HG03095 (cell line): Measurements from ENCODE around the gene VPS4B.
"Not testable (repeated sequence)": the region's sequence is repeated elsewhere in the genome, so short reads cannot be mapped to it uniquely, and the experiment has no call there.

Experiments
- ATAC-seq: cut with Tn5 transposase; IDR thresholded peaks from one replicate; pipeline ENCODE4 v1.9.1; 2021; ENCODE audit warnings: moderate library complexity; ENCODE audit not compliant: unreplicated experiment

The VPS4B gene

GRCh38 chr18:63373161-63373560 is 49.1 kb downstream of the VPS4B start:
- ATAC-seq = no peak

DNA sequence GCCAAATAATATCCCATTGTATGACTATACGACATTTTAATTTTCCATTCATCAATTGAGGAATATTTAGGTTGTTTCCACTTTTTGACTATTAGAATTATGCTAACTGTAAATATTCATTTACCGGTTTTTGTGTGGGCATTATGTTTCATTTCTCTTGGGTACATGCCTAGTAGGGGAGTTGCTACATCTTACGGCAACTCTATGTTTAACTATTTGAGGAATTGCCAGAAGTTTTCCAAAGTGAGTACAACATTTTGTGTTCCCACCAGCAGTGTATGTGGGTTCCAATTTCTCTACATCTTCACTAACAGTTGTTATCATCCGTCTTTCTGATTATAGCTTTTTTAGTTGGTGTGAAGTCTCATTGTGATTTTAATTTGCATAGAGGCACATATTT is 53.7 kb downstream of the VPS4B start:
- no peak for ATAC-seq

DNA sequence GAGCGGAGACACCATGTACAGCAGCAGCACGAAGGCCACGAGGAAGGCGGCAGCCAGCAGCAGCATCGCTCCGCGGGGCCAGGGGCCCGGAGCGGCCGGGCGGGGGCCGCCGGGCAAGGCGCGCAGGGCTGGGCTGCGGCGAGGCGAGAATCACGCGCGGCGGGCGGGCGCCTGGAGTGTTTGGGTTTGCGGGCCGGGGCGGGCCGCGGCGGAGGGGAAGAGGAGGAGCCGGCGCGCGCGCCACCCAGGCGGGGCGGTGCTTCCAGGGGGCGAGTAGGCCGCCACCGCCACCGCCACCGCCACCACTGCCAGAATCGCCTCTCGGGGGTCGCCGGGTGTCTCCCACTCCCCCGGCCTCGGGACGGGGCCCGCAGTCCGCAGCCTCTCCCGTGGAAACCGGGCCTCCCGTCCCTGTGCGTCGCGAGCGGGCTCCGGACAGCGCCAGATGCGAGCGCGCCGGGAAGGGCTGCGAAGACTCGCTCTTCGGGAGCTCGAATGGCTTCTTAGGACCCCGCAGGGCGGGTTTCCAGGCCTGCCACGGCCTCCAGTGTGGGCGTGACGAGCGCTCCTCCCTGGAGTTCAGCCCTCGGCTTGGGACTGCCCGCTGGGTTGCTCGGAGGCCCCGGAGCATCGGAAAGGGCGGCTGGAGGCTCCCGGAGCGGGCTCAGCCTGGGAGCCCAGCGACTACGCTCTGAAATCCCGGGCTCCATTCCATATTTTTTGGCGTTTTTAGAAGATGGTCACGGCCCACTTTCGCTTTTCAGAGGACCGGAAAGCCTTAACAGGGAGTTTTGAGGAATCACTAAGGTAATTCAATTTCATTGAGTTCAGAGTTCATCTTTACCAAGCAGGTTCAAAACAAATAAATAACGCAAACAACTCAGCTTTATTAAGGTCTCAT is 55.0 kb downstream of the VPS4B start, which contains the start of gene KDSR:
Gene KDSR (minus strand): TSS at position 154 of the 901 bp plus-strand sequence. CDS start 88 bp downstream, at position 66.
- peak; percentile 89 for ATAC-seq

DNA sequence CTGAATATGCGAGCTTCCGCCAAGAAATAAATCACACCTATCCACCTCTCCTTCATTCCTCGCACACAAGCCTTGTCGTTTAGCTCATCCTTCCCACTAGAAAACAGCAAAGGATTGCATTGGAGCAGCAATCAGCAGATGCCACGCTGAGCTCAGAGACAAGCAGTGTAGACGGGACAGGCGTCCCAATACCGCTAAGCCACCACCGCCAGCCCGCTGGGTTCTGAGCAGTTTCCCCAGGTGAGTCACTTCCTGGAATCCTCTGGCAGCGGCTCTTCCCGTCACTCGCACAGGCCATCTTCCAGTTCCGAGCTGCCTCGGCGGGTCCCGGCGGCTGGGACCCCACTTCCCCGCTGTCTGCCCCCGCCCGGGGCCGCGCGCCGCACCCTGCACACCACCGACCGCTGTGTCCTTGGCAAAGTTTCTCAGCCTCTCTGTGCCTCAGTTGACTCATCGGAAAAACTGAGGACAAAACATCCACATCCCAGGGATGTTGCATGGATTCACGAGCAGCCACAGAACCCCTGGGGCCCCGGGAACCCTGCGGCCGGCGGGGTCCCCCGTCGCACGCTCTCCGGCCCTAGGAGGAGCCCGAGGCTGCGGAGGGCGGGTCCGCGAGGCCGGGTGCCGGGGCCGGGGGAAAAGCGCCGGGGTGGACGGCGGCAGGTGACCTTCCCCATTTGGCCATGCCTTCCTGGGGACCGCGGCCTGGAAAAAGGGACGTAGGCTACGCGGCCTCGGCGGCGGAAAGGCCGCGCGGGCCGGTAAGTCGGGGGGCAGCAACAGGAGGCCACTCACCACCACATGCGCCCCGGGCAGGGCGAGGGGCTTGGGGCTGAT is 55.8 kb downstream of the VPS4B start:
- peak; percentile 27 for ATAC-seq

- no peak for ATAC-seq
Observed at GRCh38 chr18:63365876-63366212, 56.4 kb downstream of the VPS4B start.

DNA sequence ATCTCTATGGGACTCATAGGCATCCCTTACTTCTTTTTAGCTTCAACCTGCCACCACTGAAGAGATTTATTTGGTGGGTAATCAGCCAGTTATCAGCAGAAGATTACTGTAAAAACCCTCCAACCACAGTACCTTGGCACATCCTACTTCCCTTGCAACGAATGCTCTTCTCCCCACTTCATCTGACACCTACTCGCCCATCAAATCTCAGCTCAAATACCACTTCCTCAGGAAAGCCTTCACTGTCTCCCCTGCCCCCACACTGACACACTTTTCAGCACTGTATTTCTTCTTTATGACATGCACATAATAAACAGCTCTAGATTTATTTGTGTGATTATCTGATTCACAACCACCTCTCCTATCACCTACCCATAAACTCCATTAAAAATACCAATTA is 58.3 kb downstream of the VPS4B start:
- no peak for ATAC-seq

DNA sequence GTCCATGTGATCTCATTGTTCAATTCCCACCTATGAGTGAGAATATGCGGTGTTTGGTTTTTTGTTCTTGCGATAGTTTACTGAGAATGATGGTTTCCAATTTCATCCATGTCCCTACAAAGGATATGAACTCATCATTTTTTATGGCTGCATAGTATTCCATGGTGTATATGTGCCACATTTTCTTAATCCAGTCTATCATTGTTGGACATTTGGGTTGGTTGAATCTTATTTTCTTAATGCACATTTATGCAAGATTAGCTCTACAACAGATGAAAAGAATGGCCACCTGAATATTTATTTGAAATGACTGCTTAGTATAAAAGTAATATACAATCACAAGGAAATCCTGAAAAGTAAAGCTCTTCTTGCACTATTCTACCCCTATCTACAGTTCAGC is 58.9 kb downstream of the VPS4B start:
- ATAC-seq = not testable (repeated sequence)

GRCh38 chr18:63356272-63356896 is 65.9 kb downstream of the VPS4B start:
- ATAC-seq = no peak

- ATAC-seq = no peak
Observed at GRCh38 chr18:63350230-63350629, 72.0 kb downstream of the VPS4B start.

DNA sequence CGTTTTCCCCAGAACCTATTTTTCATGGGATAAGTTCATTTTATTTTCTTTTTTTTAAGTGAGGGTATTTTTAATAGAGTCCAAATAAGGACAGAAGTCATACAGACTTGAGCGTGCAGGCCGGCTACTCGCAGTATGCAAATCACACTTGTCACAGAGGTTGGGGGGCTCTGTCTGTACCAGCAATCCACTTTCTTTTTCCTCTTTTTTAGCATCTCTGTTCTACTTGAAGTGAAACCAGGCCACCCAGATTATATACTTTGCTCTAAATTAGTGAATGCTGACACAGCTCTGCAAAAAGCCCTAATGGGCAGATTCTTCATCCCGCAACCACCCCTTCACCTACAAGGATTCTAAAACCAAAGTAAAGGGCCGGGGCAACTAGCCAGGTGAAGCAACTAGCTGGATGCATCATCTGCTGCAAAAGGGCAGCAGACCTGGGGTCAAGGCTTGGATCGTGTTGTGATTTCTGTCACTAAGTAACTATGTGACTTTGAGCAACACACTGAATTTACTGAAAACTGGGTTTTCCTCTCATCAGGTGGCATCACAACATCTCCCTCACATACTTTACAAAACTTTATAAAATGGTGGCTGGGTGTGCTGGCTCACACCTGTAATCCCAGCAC is 73.7 kb downstream of the VPS4B start:
- peak; percentile 66 for ATAC-seq

DNA sequence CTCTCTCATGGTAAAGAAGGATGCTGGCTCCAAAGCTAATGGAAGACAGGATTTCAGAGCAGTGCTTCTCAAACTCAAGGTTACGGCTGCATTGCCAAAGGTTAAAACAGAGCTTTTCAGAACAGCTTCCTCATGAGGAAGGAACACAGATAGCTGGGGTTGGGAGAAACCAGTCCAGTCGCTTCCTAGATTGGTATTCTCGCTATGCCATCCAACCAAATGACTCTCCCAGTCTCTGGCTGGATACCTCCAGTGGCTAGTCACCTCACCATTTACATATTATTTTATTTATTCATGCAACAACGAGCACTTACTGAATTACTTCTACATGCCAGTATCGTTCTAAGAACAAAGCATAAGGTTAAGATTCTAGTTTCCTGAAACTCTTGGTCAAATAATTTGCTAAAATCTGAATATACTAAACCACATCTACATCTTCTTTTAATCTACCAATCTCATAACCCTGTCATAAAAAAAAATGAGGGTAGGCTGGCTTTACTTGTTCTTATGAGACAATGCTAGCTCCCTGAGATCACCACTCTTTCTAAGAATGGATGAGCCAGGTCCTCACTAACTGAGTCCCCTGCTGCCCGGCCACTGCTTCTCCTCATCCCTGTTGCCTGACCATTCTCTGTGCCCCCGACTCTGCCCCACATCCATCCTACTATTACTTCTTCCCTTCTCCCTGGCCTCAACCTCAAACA is 75.6 kb downstream of the VPS4B start:
- no peak for ATAC-seq

DNA sequence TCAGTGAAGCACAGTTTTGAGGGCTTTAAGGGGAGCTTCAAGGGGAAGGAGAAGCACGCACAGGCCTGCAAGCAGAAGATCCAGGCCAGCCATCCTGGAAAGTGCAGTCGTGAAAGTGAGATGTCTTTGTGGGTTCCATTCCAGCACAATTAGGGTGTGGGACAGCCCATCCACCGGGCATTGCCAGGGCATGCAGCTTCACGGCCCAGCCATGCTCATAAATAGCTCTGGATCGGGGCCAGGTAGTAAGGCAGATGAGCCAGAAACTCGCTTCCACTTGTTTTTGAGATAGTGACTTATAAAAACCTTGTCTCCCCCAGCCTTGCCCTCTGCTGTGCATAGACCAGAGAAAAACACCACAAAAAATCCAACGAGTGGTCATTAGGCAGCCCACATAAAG is 76.2 kb downstream of the VPS4B start:
- no peak for ATAC-seq

- ATAC-seq = no peak
Observed at GRCh38 chr18:63344918-63345317, 77.4 kb downstream of the VPS4B start.

- no peak for ATAC-seq
Observed at GRCh38 chr18:63344263-63344662, 78.0 kb downstream of the VPS4B start.

DNA sequence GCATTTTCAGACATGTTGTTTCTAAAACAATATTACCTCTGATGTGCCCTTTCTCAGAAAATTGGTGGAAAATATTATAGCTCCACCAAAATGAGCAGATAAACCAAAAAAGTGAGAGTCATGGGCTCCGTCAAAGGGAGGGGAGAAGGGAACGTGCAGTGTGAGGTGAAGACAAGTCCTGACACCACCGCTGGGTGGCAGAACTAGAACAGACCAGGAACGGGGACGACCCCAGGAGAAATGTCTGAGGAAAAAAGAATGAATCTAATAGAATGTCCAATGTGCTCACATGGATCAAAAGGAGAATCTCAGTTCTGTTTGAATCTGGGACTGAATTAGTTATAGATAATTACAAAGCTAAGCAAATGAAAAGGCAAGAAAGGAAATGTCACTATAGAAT is 80.1 kb downstream of the VPS4B start:
- ATAC-seq = peak; percentile 57

DNA sequence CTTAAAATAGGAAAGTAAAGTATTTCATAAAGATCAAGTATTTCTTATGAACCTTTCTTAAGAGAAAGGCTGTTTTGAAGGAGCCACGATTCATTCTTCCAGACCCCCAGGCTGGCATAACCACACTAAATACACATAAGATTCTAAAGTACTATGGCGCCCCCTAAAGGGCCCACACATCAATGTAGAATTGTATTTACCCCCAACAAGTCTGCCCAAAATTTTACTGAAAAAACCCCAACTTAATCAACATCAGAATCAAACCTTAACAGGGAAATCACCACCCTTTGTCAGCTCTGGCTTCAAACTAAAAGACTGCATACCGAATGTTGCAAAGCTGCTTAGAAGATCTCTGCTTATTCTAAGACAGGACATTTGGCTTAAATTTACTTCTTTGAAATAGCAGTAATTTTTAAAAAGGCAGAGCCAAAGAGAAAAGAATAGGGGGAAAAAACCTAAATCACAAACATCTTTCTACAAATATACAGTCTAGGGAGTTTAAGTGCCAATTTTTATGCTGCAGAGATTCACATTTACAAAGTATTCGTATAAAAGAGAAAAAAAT is 82.3 kb downstream of the VPS4B start:
- ATAC-seq = no peak
